ENCODE results near the gene LDAF1. TPM values are rescaled to one million over a fixed set of nuclear protein-coding genes. Genes with fewer than 3 reads are reported as not detected.

LDAF1 gene
- total RNA-seq, 2 donors from 2014 or later: 16.5 to 28.8 TPM

GRCh38 chr16:21175397-21175796 is 16.9 kb downstream of the LDAF1 start:
- TF ChIP-seq CTCF (conservative IDR thresholded peaks at IDR 0.05): no peak
- H3K27ac Mint-ChIP-seq: no peak overlapping the region
- peaks cover 6% of the 10 kb centered on the region for H3K9me3 Mint-ChIP-seq
- no peaks in the 10 kb centered on the region for H3K27me3 ChIP-seq (ENCODE audit: control insufficient read depth, insufficient read depth, low read length, poor library complexity, severe bottlenecking)
- H3K4me3 ChIP-seq (ENCODE audit: low read length): no peak overlapping the region
- no peak overlapping the region for H3K27ac ChIP-seq (ENCODE audit: low read depth, low read length)
- no peak for DNase-seq
- no peak overlapping the region for H3K9ac ChIP-seq (ENCODE audit: extremely low read depth, low read length, poor library complexity, severe bottlenecking)
- H3K36me3 ChIP-seq (ENCODE audit: control insufficient read depth, insufficient read depth, low read length): peaks cover 80% of the 10 kb centered on the region
- H3K4me1 ChIP-seq (ENCODE audit: control insufficient read depth, insufficient read depth, low read length): no peaks in the 10 kb centered on the region
- H3K27me3 Mint-ChIP-seq (ENCODE audit: insufficient read depth): no peaks in the 10 kb centered on the region
- H3K36me3 Mint-ChIP-seq (ENCODE audit: low read depth): peaks cover 68% of the 10 kb centered on the region
- H3K9me3 ChIP-seq (ENCODE audit: control insufficient read depth, low read length): peaks cover 29% of the 10 kb centered on the region
- no peaks in the 10 kb centered on the region for H3K4me1 Mint-ChIP-seq
- WGBS, 2 experiments (ENCODE audit: insufficient coverage in 1 of 2, insufficient read length in 1 of 2): 88 to 92% methylated on average over 1 of the region's 1 CpG
- no peak overlapping the region for H3K4me3 Mint-ChIP-seq

DNA sequence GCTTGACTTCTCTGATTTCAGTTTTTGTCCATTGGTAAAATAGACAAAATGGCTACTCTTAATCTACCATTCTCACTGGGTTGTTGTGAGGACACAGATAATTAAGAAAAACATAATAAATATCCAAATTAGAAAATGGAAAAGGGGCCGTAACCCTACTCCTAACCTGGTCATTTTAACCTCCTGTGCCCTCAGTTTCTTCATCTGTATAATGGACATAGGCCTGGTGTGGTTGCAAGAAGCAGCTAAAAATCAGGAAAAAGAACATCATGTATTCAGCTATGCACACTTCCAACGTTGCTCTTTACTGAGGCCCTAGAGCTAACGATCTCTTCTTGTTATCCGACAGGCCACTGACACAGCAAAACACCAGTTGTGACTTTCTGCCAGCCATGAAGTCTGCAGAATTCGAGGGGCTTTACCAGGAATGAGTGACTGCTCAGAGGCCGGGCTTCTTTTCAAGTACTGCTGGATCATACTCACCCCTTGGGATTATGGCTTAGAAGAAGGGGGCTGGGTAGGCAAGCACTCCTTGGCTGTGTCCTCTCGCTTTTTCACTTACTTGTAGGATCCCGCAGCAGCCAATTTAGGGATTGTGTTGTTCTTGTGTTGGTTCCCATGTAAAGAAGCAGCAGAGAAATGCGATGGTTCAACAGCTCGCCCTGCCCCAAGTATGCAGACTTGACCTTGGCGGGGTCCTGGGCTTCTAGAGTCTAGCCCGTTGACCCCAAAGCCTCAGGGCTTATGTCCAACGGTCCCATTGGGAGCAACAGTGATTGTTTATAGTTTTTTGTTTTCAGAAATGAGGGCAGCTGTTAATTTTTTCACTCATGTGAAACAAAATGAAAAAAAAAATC is 20.9 kb downstream of the LDAF1 start:
- Mint-ChIP-seq H3K27me3 (ENCODE audit: insufficient read depth) (no peaks in the 10 kb centered on the region), H3K9me3 (peaks cover 30% of the 10 kb centered on the region), H3K4me3 (no peak overlapping the region), H3K4me1 (no peaks in the 10 kb centered on the region), H3K36me3 (ENCODE audit: low read depth) (peaks cover 75% of the 10 kb centered on the region), H3K27ac (no peak overlapping the region)
- Histone ChIP-seq H3K4me3 (ENCODE audit: low read length) (no peak overlapping the region), H3K4me1 (ENCODE audit: control insufficient read depth, insufficient read depth, low read length) (no peaks in the 10 kb centered on the region), H3K36me3 (ENCODE audit: control insufficient read depth, insufficient read depth, low read length) (peaks cover 73% of the 10 kb centered on the region), H3K27me3 (ENCODE audit: control insufficient read depth, insufficient read depth, low read length, poor library complexity, severe bottlenecking) (no peaks in the 10 kb centered on the region), H3K9ac (ENCODE audit: extremely low read depth, low read length, poor library complexity, severe bottlenecking) (no peak overlapping the region), H3K9me3 (ENCODE audit: control insufficient read depth, low read length) (peaks cover 57% of the 10 kb centered on the region), H3K27ac (ENCODE audit: low read depth, low read length) (no peak overlapping the region)
- WGBS, 2 experiments (ENCODE audit: insufficient coverage in 1 of 2, insufficient read length in 1 of 2): 94 to 96% methylated on average over 5 to 13 of the region's 13 CpGs
- no peak for TF ChIP-seq CTCF (conservative IDR thresholded peaks at IDR 0.05)
- DNase-seq: no peak

- 92 to 98% methylated on average over 3 of the region's 3 CpGs for WGBS, 2 experiments (ENCODE audit: insufficient coverage in 1 of 2, insufficient read length in 1 of 2)
Observed at GRCh38 chr16:21179983-21180365, 21.5 kb downstream of the LDAF1 start.

More at GRCh38 chr16:21179983-21180365, 21.5 kb downstream of the LDAF1 start:
- TF ChIP-seq CTCF (conservative IDR thresholded peaks at IDR 0.05): no peak
- no peaks in the 10 kb centered on the region for H3K4me1 ChIP-seq (ENCODE audit: control insufficient read depth, insufficient read depth, low read length)
- no peak overlapping the region for H3K4me3 ChIP-seq (ENCODE audit: low read length)
- peaks cover 67% of the 10 kb centered on the region for H3K36me3 ChIP-seq (ENCODE audit: control insufficient read depth, insufficient read depth, low read length)
- Mint-ChIP-seq H3K27me3 (ENCODE audit: insufficient read depth) (no peaks in the 10 kb centered on the region), H3K27ac (no peak overlapping the region), H3K36me3 (ENCODE audit: low read depth) (peaks cover 72% of the 10 kb centered on the region), H3K9me3 (peaks cover 30% of the 10 kb centered on the region), H3K4me3 (no peak overlapping the region), H3K4me1 (no peaks in the 10 kb centered on the region)
- no peak for DNase-seq
- no peaks in the 10 kb centered on the region for H3K27me3 ChIP-seq (ENCODE audit: control insufficient read depth, insufficient read depth, low read length, poor library complexity, severe bottlenecking)
- no peak overlapping the region for H3K27ac ChIP-seq (ENCODE audit: low read depth, low read length)
- H3K9me3 ChIP-seq (ENCODE audit: control insufficient read depth, low read length): peaks cover 57% of the 10 kb centered on the region
- H3K9ac ChIP-seq (ENCODE audit: extremely low read depth, low read length, poor library complexity, severe bottlenecking): no peak overlapping the region
